Osteoblast (primary cell): ENCODE results near the gene OLFML3. TPM values are rescaled to one million over a fixed set of nuclear protein-coding genes. Genes with fewer than 3 reads are reported as not detected.

ENCODE experiments used
- DNase-seq: peaks from one replicate; pipeline ENCODE4 v3.0.0; 2011; ENCODE audit warnings: low spot score, mixed read lengths; ENCODE audit not compliant: insufficient read length; ENCODE audit errors: missing footprints
- H2AFZ ChIP-seq: 2 replicates; pipeline ENCODE4 v1.6.0; 2011; ENCODE audit warnings: mild to moderate bottlenecking, low read length
- H3K27ac ChIP-seq: 2 replicates; pipeline ENCODE4 v1.5.1; 2011; ENCODE audit warnings: mild to moderate bottlenecking, low read depth, low read length, moderate library complexity
- H3K27me3 ChIP-seq: 2 replicates; pipeline ENCODE4 v1.6.0; 2012; ENCODE audit warnings: mild to moderate bottlenecking, control low read depth, inconsistent platforms, low read length, moderate library complexity; ENCODE audit not compliant: insufficient read depth
- H3K36me3 ChIP-seq: 2 replicates; pipeline ENCODE4 v1.5.1; 2011; ENCODE audit warnings: mild to moderate bottlenecking, low read length, control low read depth, moderate library complexity; ENCODE audit not compliant: insufficient read depth
- H3K4me1 ChIP-seq: 2 replicates; pipeline ENCODE4 v1.5.1; 2011; ENCODE audit warnings: mild to moderate bottlenecking, low read length, control low read depth, moderate library complexity; ENCODE audit not compliant: insufficient read depth
- H3K4me2 ChIP-seq: 2 replicates; pipeline ENCODE4 v1.6.0; 2011; ENCODE audit warnings: mild to moderate bottlenecking, low read length; ENCODE audit not compliant: insufficient read depth
- H3K4me3 ChIP-seq: fragments of 200-600 bp; sonication (generic); 3 replicates; pipeline ENCODE4 v1.5.1; 2012; ENCODE audit warnings: mild to moderate bottlenecking, low read length, inconsistent platforms; ENCODE audit not compliant: insufficient read depth
- H3K79me2 ChIP-seq: 2 replicates; pipeline ENCODE4 v1.6.0; 2012; ENCODE audit warnings: mild to moderate bottlenecking, low read length, control low read depth, inconsistent platforms; ENCODE audit not compliant: insufficient read depth
- H3K9me3 ChIP-seq: 2 replicates; pipeline ENCODE4 v1.5.1; 2011; ENCODE audit warnings: low read depth, low read length, control low read depth
- H4K20me1 ChIP-seq: 2 replicates; pipeline ENCODE4 v1.6.0; 2012; ENCODE audit warnings: mild to moderate bottlenecking, low read length, control low read depth; ENCODE audit not compliant: insufficient read depth
- CTCF ChIP-seq: IDR thresholded peaks from 2 replicates; pipeline ENCODE4 v1.5.1; 2011; ENCODE audit warnings: mild to moderate bottlenecking, low read depth, low read length, moderate library complexity; ENCODE audit errors: extremely low read depth
- total RNA-seq: library from RNA; depleted of rRNA; stranded (reverse); fragments of >200 nt; gene quantifications from 2 replicates; pipeline ENCODE4 v1.2.3, GENCODE V29; 2012

The OLFML3 gene
- total RNA-seq, 1 donor = 359 TPM

GRCh38 chr1:113949007-113949406 lies 30.3 kb upstream of the OLFML3 start:
- Histone ChIP-seq H3K27me3 (no peaks in the 10 kb centered on the region), H2AFZ (no peak overlapping the region), H3K79me2 (peaks cover 75% of the 10 kb centered on the region), H3K4me1 (peaks cover 4% of the 10 kb centered on the region), H3K4me2 (no peak overlapping the region), H3K9me3 (no peaks in the 10 kb centered on the region), H3K4me3 (no peak overlapping the region), H3K27ac (no peak overlapping the region), H4K20me1 (no peaks in the 10 kb centered on the region), H3K36me3 (no peaks in the 10 kb centered on the region)
- DNase-seq = no peak
- peak; percentile 39 for TF ChIP-seq CTCF

GRCh38 chr1:113950908-113951307 lies 28.4 kb upstream of the OLFML3 start:
- Histone ChIP-seq H4K20me1 (no peaks in the 10 kb centered on the region), H3K4me1 (peaks cover 4% of the 10 kb centered on the region), H3K27me3 (no peaks in the 10 kb centered on the region), H3K4me2 (no peak overlapping the region), H3K4me3 (no peak overlapping the region), H3K79me2 (peaks cover 59% of the 10 kb centered on the region), H2AFZ (no peak overlapping the region), H3K36me3 (peaks cover 3% of the 10 kb centered on the region), H3K9me3 (no peaks in the 10 kb centered on the region), H3K27ac (no peak overlapping the region)
- TF ChIP-seq CTCF = no peak
- DNase-seq = no peak

GRCh38 chr1:113951719-113952118 lies 27.6 kb upstream of the OLFML3 start:
- Histone ChIP-seq H3K4me1 (peaks cover 3% of the 10 kb centered on the region), H3K9me3 (no peaks in the 10 kb centered on the region), H3K79me2 (peaks cover 52% of the 10 kb centered on the region), H3K4me2 (no peak overlapping the region), H3K27ac (no peak overlapping the region), H3K27me3 (no peaks in the 10 kb centered on the region), H3K36me3 (peaks cover 9% of the 10 kb centered on the region), H3K4me3 (no peak overlapping the region), H4K20me1 (no peaks in the 10 kb centered on the region), H2AFZ (no peak overlapping the region)
- no peak for DNase-seq
- no peak for TF ChIP-seq CTCF

GRCh38 chr1:113957984-113958383 lies 21.3 kb upstream of the OLFML3 start:
- no peak overlapping the region for H3K4me2 ChIP-seq
- no peak for TF ChIP-seq CTCF

More at GRCh38 chr1:113957984-113958383, 21.3 kb upstream of the OLFML3 start:
- no peaks in the 10 kb centered on the region for H3K27me3 ChIP-seq
- peaks cover 2% of the 10 kb centered on the region for H3K79me2 ChIP-seq
- peaks cover 33% of the 10 kb centered on the region for H3K36me3 ChIP-seq
- no peaks in the 10 kb centered on the region for H3K4me1 ChIP-seq
- DNase-seq = no peak
- H3K27ac ChIP-seq = no peak overlapping the region
- H4K20me1 ChIP-seq = no peaks in the 10 kb centered on the region
- no peaks in the 10 kb centered on the region for H3K9me3 ChIP-seq
- no peak overlapping the region for H2AFZ ChIP-seq
- H3K4me3 ChIP-seq = no peak overlapping the region
